Measurements from ENCODE around the gene BIN1. TPM values are rescaled to one million over a fixed set of nuclear protein-coding genes. Genes with fewer than 3 reads are reported as not detected.

BIN1 gene
- total and polyA plus RNA-seq, 2 donors: 37.9 to 47.2 TPM

DNA sequence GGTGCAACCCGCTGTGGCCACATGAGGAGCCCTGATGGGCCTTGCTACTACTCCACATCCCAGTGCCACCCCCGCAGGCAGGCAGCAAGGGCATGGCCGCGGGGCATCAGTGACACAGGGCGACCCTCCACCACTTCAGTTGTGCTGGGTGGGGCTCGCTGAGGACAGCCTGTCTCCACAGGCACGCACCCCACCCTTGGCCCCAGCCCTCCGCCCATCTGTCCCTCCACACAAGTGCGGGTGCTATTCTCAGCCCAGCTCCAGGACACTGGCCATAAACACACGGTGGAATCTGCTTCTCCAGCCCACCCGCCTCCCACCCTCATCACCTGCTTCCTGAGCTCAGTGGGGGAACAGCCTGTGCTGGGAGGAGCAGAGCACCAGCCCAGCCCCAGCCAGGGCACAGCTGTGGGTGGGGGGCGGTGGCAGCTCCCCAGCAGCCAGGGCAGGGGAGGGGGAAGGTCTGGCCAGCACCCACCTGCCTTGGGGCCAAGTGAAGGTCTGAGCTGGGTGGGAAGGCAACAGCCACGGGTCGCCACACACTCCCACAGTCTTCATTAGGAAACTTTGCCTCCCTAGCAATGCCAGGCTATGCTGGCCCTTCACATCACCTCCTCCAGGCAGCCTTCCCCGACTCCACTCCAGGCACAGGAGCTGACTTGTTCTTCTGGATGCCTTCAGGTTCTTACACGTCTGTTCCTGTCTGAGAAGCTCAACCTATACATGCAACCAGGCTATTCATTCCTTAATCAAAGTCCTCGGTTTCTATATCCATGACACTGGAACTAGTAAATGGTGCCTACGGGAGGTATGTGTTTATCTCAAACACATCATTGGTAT is 16.5 kb downstream of the BIN1 start:
- Histone ChIP-seq H3K36me3 (ENCODE audit: control insufficient read depth in 2 of 2, insufficient read depth in 2 of 2, low read length in 1 of 2) (no peaks in the 10 kb centered on the region), H3K27ac (ENCODE audit: low read depth in 1 of 2, low read length in 1 of 2) (no peak overlapping the region), H3K4me3 (ENCODE audit: low read length in 2 of 2) (no peak overlapping the region), H3K9me3 (ENCODE audit: control insufficient read depth in 2 of 2, insufficient read depth in 1 of 2, low read length in 1 of 2) (peaks cover 0 to 5% of the 10 kb centered on the region in 2 donors), H3K4me1 (ENCODE audit: control insufficient read depth in 2 of 2, insufficient read depth in 2 of 2, low read length in 2 of 2) (peaks cover 33 to 88% of the 10 kb centered on the region in 2 donors), H3K27me3 (ENCODE audit: control insufficient read depth in 2 of 2, insufficient read depth in 1 of 2, low read length in 1 of 2) (peaks cover 0 to 4% of the 10 kb centered on the region in 2 donors)
- peak in 1 of 9 donors; percentile 41 for DNase-seq (ENCODE audit: low read depth in 6 of 9, low spot score in 9 of 9)
- WGBS: 53% methylated on average over 18 of the region's 18 CpGs

- Histone ChIP-seq H3K36me3 (ENCODE audit: control insufficient read depth in 2 of 2, insufficient read depth in 2 of 2, low read length in 1 of 2) (no peaks in the 10 kb centered on the region), H3K4me3 (ENCODE audit: low read length in 2 of 2) (no peak overlapping the region), H3K4me1 (ENCODE audit: control insufficient read depth in 2 of 2, insufficient read depth in 2 of 2, low read length in 2 of 2) (peaks cover 42 to 90% of the 10 kb centered on the region in 2 donors), H3K27ac (ENCODE audit: low read depth in 1 of 2, low read length in 1 of 2) (no peak overlapping the region), H3K9me3 (ENCODE audit: control insufficient read depth in 2 of 2, insufficient read depth in 1 of 2, low read length in 1 of 2) (peaks cover 0 to 5% of the 10 kb centered on the region in 2 donors), H3K27me3 (ENCODE audit: control insufficient read depth in 2 of 2, insufficient read depth in 1 of 2, low read length in 1 of 2) (peaks cover 0 to 4% of the 10 kb centered on the region in 2 donors)
- DNase-seq (ENCODE audit: low read depth in 6 of 9, low spot score in 9 of 9): no peak
- 69% methylated on average over 10 of the region's 10 CpGs for WGBS
Observed at GRCh38 chr2:127089478-127090235, 17.3 kb downstream of the BIN1 start.

- no peak for DNase-seq (ENCODE audit: low read depth in 6 of 9, low spot score in 9 of 9)
- Histone ChIP-seq H3K9me3 (ENCODE audit: control insufficient read depth in 2 of 2, insufficient read depth in 1 of 2, low read length in 1 of 2) (peaks cover 0 to 5% of the 10 kb centered on the region in 2 donors), H3K36me3 (ENCODE audit: control insufficient read depth in 2 of 2, insufficient read depth in 2 of 2, low read length in 1 of 2) (no peaks in the 10 kb centered on the region), H3K4me1 (ENCODE audit: control insufficient read depth in 2 of 2, insufficient read depth in 2 of 2, low read length in 2 of 2) (peaks cover 51 to 90% of the 10 kb centered on the region in 2 donors), H3K4me3 (ENCODE audit: low read length in 2 of 2) (no peak overlapping the region), H3K27me3 (ENCODE audit: control insufficient read depth in 2 of 2, insufficient read depth in 1 of 2, low read length in 1 of 2) (peaks cover 0 to 3% of the 10 kb centered on the region in 2 donors), H3K27ac (ENCODE audit: low read depth in 1 of 2, low read length in 1 of 2) (no peak overlapping the region)
- 93% methylated on average over 6 of the region's 6 CpGs for WGBS
Observed at GRCh38 chr2:127088706-127089105, 18.2 kb downstream of the BIN1 start.

- DNase-seq (ENCODE audit: low read depth in 6 of 9, low spot score in 9 of 9): no peak
- WGBS: 67% methylated on average over 13 of the region's 13 CpGs
- Histone ChIP-seq H3K4me3 (ENCODE audit: low read length in 2 of 2) (no peak overlapping the region), H3K36me3 (ENCODE audit: control insufficient read depth in 2 of 2, insufficient read depth in 2 of 2, low read length in 1 of 2) (no peaks in the 10 kb centered on the region), H3K27ac (ENCODE audit: low read depth in 1 of 2, low read length in 1 of 2) (peak overlapping the region in 1 of 2 donors; percentile 35), H3K9me3 (ENCODE audit: control insufficient read depth in 2 of 2, insufficient read depth in 1 of 2, low read length in 1 of 2) (peaks cover 0 to 5% of the 10 kb centered on the region in 2 donors), H3K27me3 (ENCODE audit: control insufficient read depth in 2 of 2, insufficient read depth in 1 of 2, low read length in 1 of 2) (peaks cover 0 to 2% of the 10 kb centered on the region in 2 donors), H3K4me1 (ENCODE audit: control insufficient read depth in 2 of 2, insufficient read depth in 2 of 2, low read length in 2 of 2) (peaks cover 47 to 90% of the 10 kb centered on the region in 2 donors)
Observed at GRCh38 chr2:127087791-127088495, 19.0 kb downstream of the BIN1 start.

DNA sequence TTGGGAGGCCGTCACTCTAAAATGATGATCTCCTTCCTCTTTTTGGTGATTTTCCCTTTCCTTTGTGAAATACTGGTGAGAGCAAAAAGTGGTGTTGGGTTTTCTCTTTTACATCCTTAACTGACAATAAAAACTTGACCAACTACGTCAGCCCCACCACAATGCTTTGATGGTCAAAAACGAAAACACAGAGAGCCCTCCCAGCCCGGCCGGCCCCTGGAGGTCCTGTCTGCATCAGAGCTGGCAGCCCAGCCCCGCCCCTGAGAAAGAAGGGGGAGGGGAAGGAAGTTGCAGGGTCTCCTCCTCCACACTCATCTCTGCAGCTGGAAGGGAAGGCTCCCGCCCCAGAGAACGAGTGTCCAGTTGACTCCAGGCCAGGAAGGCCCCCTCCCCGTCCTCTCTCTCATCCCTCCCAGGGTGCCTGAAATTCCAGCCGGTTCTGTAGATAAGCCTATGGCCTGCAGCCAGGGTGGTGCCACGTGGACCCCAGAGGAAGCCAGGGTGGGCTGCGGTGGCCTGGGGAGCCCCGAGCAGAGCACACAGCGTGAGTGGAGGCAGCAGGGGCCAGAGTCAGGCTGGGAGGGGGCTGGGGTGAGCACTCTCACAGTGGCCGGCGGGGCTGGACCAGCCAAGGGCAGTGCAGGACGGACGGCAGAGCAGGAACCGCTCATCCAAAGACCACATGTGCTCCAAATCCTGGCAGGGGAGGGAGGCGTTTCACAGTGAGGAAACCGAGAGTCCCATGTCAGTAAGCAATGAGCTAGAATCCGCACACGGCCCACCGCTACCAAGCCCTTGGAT is 19.8 kb downstream of the BIN1 start:
- H3K4me1 ChIP-seq (ENCODE audit: control insufficient read depth in 2 of 2, insufficient read depth in 2 of 2, low read length in 2 of 2): peaks cover 47 to 91% of the 10 kb centered on the region in 2 donors
- no peak overlapping the region for H3K4me3 ChIP-seq (ENCODE audit: low read length in 2 of 2)
- 34% methylated on average over 24 of the region's 24 CpGs for WGBS
- peak overlapping the region in 1 of 2 donors; percentile 35 for H3K27ac ChIP-seq (ENCODE audit: low read depth in 1 of 2, low read length in 1 of 2)
- DNase-seq (ENCODE audit: low read depth in 6 of 9, low spot score in 9 of 9): peak in 2 of 9 donors; percentile 35 to 64
- no peaks in the 10 kb centered on the region for H3K27me3 ChIP-seq (ENCODE audit: control insufficient read depth in 2 of 2, insufficient read depth in 1 of 2, low read length in 1 of 2)
- H3K36me3 ChIP-seq (ENCODE audit: control insufficient read depth in 2 of 2, insufficient read depth in 2 of 2, low read length in 1 of 2): no peaks in the 10 kb centered on the region
- peaks cover 0 to 5% of the 10 kb centered on the region in 2 donors for H3K9me3 ChIP-seq (ENCODE audit: control insufficient read depth in 2 of 2, insufficient read depth in 1 of 2, low read length in 1 of 2)

DNA sequence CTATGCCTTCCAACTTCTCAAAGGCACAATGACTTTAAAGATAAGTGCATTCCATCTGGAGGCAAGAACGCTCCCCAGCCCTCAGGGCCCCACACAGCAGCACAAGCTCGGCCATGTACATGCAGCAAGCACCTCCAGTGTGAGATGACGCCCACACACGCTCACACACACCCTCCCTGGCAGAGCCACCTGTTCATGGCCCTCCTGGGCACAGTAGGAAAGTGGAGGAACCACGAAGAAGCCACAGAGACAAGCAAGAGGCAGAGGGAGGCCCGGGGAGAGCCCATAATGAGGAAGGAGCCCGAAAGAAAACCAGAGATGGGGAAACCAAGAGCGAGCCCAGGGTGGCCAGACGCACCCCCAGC is 21.7 kb downstream of the BIN1 start:
- H3K4me1 ChIP-seq (ENCODE audit: control insufficient read depth in 2 of 2, insufficient read depth in 2 of 2, low read length in 2 of 2): peaks cover 48 to 99% of the 10 kb centered on the region in 2 donors
- H3K4me3 ChIP-seq (ENCODE audit: low read length in 2 of 2): no peak overlapping the region
- H3K9me3 ChIP-seq (ENCODE audit: control insufficient read depth in 2 of 2, insufficient read depth in 1 of 2, low read length in 1 of 2): peaks cover 0 to 5% of the 10 kb centered on the region in 2 donors
- H3K27me3 ChIP-seq (ENCODE audit: control insufficient read depth in 2 of 2, insufficient read depth in 1 of 2, low read length in 1 of 2): no peaks in the 10 kb centered on the region
- H3K27ac ChIP-seq (ENCODE audit: low read depth in 1 of 2, low read length in 1 of 2): peak overlapping the region; percentile 68 to 96
- H3K36me3 ChIP-seq (ENCODE audit: control insufficient read depth in 2 of 2, insufficient read depth in 2 of 2, low read length in 1 of 2): no peaks in the 10 kb centered on the region
- peak in 6 of 9 donors; percentile 47 to 84 (median 58) for DNase-seq (ENCODE audit: low read depth in 6 of 9, low spot score in 9 of 9)
- 9% methylated on average over 9 of the region's 9 CpGs for WGBS

DNA sequence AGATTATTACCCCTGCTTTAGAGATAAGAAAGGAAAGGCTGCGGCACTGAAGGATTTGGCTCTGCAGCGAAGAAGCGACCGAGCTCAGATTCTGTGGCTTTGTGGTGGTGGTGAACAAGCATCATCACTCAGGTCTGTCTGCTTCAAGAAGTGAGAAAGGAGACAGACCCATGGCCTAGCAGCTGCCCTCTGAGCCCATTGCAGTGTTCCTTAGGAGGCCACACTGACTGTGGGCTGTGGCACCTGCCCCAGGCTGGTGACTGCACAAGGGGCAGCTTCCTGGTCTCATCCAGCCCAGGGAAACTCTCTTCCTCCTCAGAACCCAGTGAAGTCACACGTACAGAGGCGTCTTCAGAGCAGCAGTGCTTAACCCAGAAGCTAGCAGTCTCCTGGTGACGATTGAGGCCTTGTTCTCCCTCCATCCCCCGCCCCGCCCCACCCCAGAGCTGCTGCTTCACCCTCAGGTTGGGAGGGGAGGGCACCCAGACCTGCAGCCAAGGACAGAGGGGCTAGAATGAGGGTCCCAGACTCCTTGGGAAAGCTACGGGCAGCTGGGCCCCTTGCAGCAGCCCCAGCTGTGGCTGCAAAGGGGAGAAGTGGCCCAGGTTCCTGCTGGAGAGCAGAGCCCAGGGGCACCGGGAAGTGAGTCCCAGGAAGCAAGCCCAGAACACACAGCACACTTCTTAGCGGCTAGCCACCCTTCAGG is 22.2 kb downstream of the BIN1 start:
- H3K4me1 ChIP-seq (ENCODE audit: control insufficient read depth in 2 of 2, insufficient read depth in 2 of 2, low read length in 2 of 2): peaks cover 43 to 99% of the 10 kb centered on the region in 2 donors
- 16% methylated on average over 12 of the region's 12 CpGs for WGBS
- H3K27me3 ChIP-seq (ENCODE audit: control insufficient read depth in 2 of 2, insufficient read depth in 1 of 2, low read length in 1 of 2): no peaks in the 10 kb centered on the region
- peak in 6 of 9 donors; percentile 39 to 83 (median 52) for DNase-seq (ENCODE audit: low read depth in 6 of 9, low spot score in 9 of 9)
- H3K9me3 ChIP-seq (ENCODE audit: control insufficient read depth in 2 of 2, insufficient read depth in 1 of 2, low read length in 1 of 2): peaks cover 0 to 5% of the 10 kb centered on the region in 2 donors
- no peak overlapping the region for H3K4me3 ChIP-seq (ENCODE audit: low read length in 2 of 2)
- H3K27ac ChIP-seq (ENCODE audit: low read depth in 1 of 2, low read length in 1 of 2): peak overlapping the region; percentile 68 to 96
- H3K36me3 ChIP-seq (ENCODE audit: control insufficient read depth in 2 of 2, insufficient read depth in 2 of 2, low read length in 1 of 2): no peaks in the 10 kb centered on the region

Data from thymus (tissue), 11 donors.